CD4-positive, alpha-beta T cell (primary cell): ENCODE results near the gene SSPN. TPM values are rescaled to one million over a fixed set of nuclear protein-coding genes. Genes with fewer than 3 reads are reported as not detected.

Experiments
- ATAC-seq: fragments of 200-7000 bp; cut with Tn5 transposase; one replicate; pipeline ENCODE4 v1.10.0; 2022; ENCODE audit warnings: mild to moderate bottlenecking; ENCODE audit not compliant: poor library complexity
- CTCF ChIA-PET: fragments of 350-600 bp; sonication (Branson Sonifier 250); formaldehyde crosslinking; loops from one replicate; lab custom pipeline; 2021; ENCODE audit warnings: antibody characterized with exemption, inconsistent platforms; lab: Charles Lee
- POLR2A ChIA-PET: fragments of 350-600 bp; sonication (Branson Sonifier 250); formaldehyde crosslinking; loops from one replicate; lab custom pipeline; 2021; ENCODE audit warnings: antibody characterized with exemption, inconsistent platforms; lab: Charles Lee
- DNase-seq, 14 experiments: peaks; one replicate each; pipeline ENCODE4 v3.0.0-alpha.2; 2013 to 2020; ENCODE audit warnings: mixed read lengths in 2 of 14
- H3K27ac ChIP-seq, 2 donors: one replicate each; pipeline versions ENCODE4 v1.5.1 to v1.7.0; 2013; ENCODE audit warnings: low read length in 2 of 2, low read depth in 1 of 2, mild to moderate bottlenecking in 1 of 2
- H3K27me3 ChIP-seq, 2 experiments: 1 replicate in 1 of 2; 2 replicates in 1 of 2; pipeline versions ENCODE4 v1.6.1 to v1.7.0; 2013; ENCODE audit warnings: low read length in 2 of 2, control low read depth in 1 of 2, mild to moderate bottlenecking in 1 of 2, moderate library complexity in 1 of 2; ENCODE audit not compliant: insufficient read depth in 2 of 2, control insufficient read depth in 1 of 2
- H3K36me3 ChIP-seq: one replicate; pipeline ENCODE4 v1.6.1; 2013; ENCODE audit warnings: low read length, control low read depth; ENCODE audit not compliant: insufficient read depth
- H3K4me1 ChIP-seq: one replicate; pipeline ENCODE4 v1.6.1; 2013; ENCODE audit warnings: low read length, control low read depth; ENCODE audit not compliant: insufficient read depth
- H3K4me3 ChIP-seq: one replicate; pipeline ENCODE4 v1.5.1; 2013; ENCODE audit warnings: mild to moderate bottlenecking, low read length, moderate library complexity
- H3K9me3 ChIP-seq, 2 experiments: 1 replicate in 1 of 2; 2 replicates in 1 of 2; pipeline versions ENCODE4 v1.6.1 to v1.7.0; 2013; ENCODE audit warnings: low read length in 2 of 2, mild to moderate bottlenecking in 2 of 2, control low read depth in 1 of 2, moderate library complexity in 1 of 2; ENCODE audit not compliant: control insufficient read depth in 1 of 2, insufficient read depth in 1 of 2
- H3K27ac Mint-ChIP-seq: one replicate; pipeline ENCODE4 v1.8.0; 2020; ENCODE audit warnings: mixed read lengths
- H3K27me3 Mint-ChIP-seq: one replicate; pipeline ENCODE4 v1.8.0; 2021; ENCODE audit warnings: mixed read lengths
- H3K36me3 Mint-ChIP-seq: one replicate; pipeline ENCODE4 v1.8.0; 2021; ENCODE audit warnings: low read depth, mixed read lengths
- H3K4me1 Mint-ChIP-seq: one replicate; pipeline ENCODE4 v1.8.0; 2021; ENCODE audit warnings: low read depth, mixed read lengths
- H3K4me3 Mint-ChIP-seq: one replicate; pipeline ENCODE4 v1.8.0; 2020; ENCODE audit warnings: mild to moderate bottlenecking, mixed read lengths
- H3K9me3 Mint-ChIP-seq: one replicate; pipeline ENCODE4 v1.8.0; 2020; ENCODE audit warnings: mixed read lengths
- CTCF ChIP-seq: fragments of 200-600 bp; IDR thresholded peaks from one replicate; pipeline ENCODE4 v1.8.0; 2022; ENCODE audit warnings: antibody characterized with exemption, mild to moderate bottlenecking
- intact Hi-C, 2 experiments: fragments of 100-400 bp; cut with DNase I in 1 of 2; cut with micrococcal nuclease in 1 of 2; formaldehyde crosslinking; loops; one replicate each; pipeline versions ENCODE4 v1.15.1 to v1.9.0; 2023 to 2025; cut with DNase I, micrococcal nuclease
- total RNA-seq, 174 experiments: library from RNA in 2 of 174; stranded (reverse) in 2 of 174; gene quantifications; one replicate each; pipeline ENCODE4 v1.2.3 and lab custom pipeline; 2021 to 2026

SSPN gene
- total RNA-seq, 2 experiments from 2014 or later: not detected

- Mint-ChIP-seq H3K36me3 (no peaks in the 10 kb centered on the region), H3K9me3 (peaks cover 2% of the 10 kb centered on the region), H3K27me3 (peaks cover 19% of the 10 kb centered on the region), H3K27ac (no peak overlapping the region), H3K4me1 (no peaks in the 10 kb centered on the region), H3K4me3 (no peak overlapping the region)
- no peak for DNase-seq
- H3K4me1 ChIP-seq: no peaks in the 10 kb centered on the region
- ChIA-PET CTCF (no interaction called here), POLR2A (no interaction called here)
- TF ChIP-seq CTCF: no peak
- no peak for ATAC-seq
- no peaks in the 10 kb centered on the region for H3K27me3 ChIP-seq
- H3K4me3 ChIP-seq: no peak overlapping the region
- H3K9me3 ChIP-seq: no peaks in the 10 kb centered on the region
- H3K36me3 ChIP-seq: no peaks in the 10 kb centered on the region
- H3K27ac ChIP-seq: no peak overlapping the region
- intact Hi-C loops: no loop called here
Observed at GRCh38 chr12:26246483-26247164, 51.3 kb downstream of the SSPN start.

- intact Hi-C loops: no loop called here
- DNase-seq (no peak), ATAC-seq (no peak)
- Mint-ChIP-seq H3K27ac (no peak overlapping the region), H3K27me3 (peaks cover 11% of the 10 kb centered on the region), H3K4me3 (no peak overlapping the region), H3K36me3 (no peaks in the 10 kb centered on the region), H3K4me1 (no peaks in the 10 kb centered on the region), H3K9me3 (peaks cover 4% of the 10 kb centered on the region)
- no peak overlapping the region for H3K4me3 ChIP-seq
- no peaks in the 10 kb centered on the region for H3K27me3 ChIP-seq
- POLR2A ChIA-PET: no interaction called here
- CTCF ChIA-PET: no interaction called here
- no peaks in the 10 kb centered on the region for H3K36me3 ChIP-seq
- no peaks in the 10 kb centered on the region for H3K4me1 ChIP-seq
- H3K9me3 ChIP-seq: no peaks in the 10 kb centered on the region
- no peak for TF ChIP-seq CTCF
- no peak overlapping the region for H3K27ac ChIP-seq
Observed at GRCh38 chr12:26247873-26248272, 52.5 kb downstream of the SSPN start.

GRCh38 chr12:26250801-26251200 lies 55.4 kb downstream of the SSPN start:
- no peak overlapping the region for H3K4me3 Mint-ChIP-seq
- CTCF ChIA-PET: no interaction called here
- no peaks in the 10 kb centered on the region for H3K4me1 Mint-ChIP-seq

More at GRCh38 chr12:26250801-26251200, 55.4 kb downstream of the SSPN start:
- DNase-seq: no peak
- no peak overlapping the region for H3K4me3 ChIP-seq
- TF ChIP-seq CTCF: no peak
- no peaks in the 10 kb centered on the region for H3K4me1 ChIP-seq
- Mint-ChIP-seq H3K9me3 (peaks cover 8% of the 10 kb centered on the region), H3K36me3 (no peaks in the 10 kb centered on the region), H3K27ac (no peak overlapping the region), H3K27me3 (no peaks in the 10 kb centered on the region)
- peaks cover 0 to 3% of the 10 kb centered on the region in 2 experiments for H3K9me3 ChIP-seq
- no peaks in the 10 kb centered on the region for H3K36me3 ChIP-seq
- ATAC-seq: no peak
- POLR2A ChIA-PET: no interaction called here
- H3K27ac ChIP-seq: no peak overlapping the region
- H3K27me3 ChIP-seq: no peaks in the 10 kb centered on the region
- intact Hi-C loops: no loop called here
